NB4 (cell line): ENCODE measurements around the gene CNN2.

Source experiments
- CTCF ChIP-seq: IDR thresholded peaks from one replicate; pipeline ENCODE4 v1.5.1; 2012; ENCODE audit warnings: low read depth, low read length
- POLR2A ChIP-seq: IDR thresholded peaks from 2 replicates; pipeline ENCODE4 v1.6.1; 2011; ENCODE audit warnings: mild to moderate bottlenecking; ENCODE audit not compliant: insufficient read length; ENCODE audit errors: extremely low read depth

- TF ChIP-seq CTCF (no peak), POLR2A (no peak)
Observed at GRCh38 chr19:1047696-1048147, 21.3 kb downstream of the CNN2 start.
